Gastrocnemius medialis (tissue), 4 donors: ENCODE results near the gene B3GNT7.

ENCODE experiments used
- POLR2A ChIP-seq, 2 donors: fragments of 450-650 bp; IDR thresholded peaks; one replicate each; pipeline ENCODE4 v1.6.1; 2017; ENCODE audit warnings: antibody characterized with exemption in 2 of 2, mild to moderate bottlenecking in 2 of 2, moderate library complexity in 2 of 2
- TF ChIP-seq, protein P1 (sequence below), 5 experiments: fragments of 450-650 bp in 3 of 5; fragments of 200-600 bp in 2 of 5; sonication (generic) in 2 of 5; IDR thresholded peaks in 4 of 5; conservative IDR thresholded peaks in 1 of 5; 1 replicate in 4 of 5; 2 replicates in 1 of 5; pipeline ENCODE4 v1.5.1; 2016 to 2019; ENCODE audit warnings: antibody characterized with exemption in 5 of 5, mild to moderate bottlenecking in 3 of 5, moderate library complexity in 3 of 5

DNA sequence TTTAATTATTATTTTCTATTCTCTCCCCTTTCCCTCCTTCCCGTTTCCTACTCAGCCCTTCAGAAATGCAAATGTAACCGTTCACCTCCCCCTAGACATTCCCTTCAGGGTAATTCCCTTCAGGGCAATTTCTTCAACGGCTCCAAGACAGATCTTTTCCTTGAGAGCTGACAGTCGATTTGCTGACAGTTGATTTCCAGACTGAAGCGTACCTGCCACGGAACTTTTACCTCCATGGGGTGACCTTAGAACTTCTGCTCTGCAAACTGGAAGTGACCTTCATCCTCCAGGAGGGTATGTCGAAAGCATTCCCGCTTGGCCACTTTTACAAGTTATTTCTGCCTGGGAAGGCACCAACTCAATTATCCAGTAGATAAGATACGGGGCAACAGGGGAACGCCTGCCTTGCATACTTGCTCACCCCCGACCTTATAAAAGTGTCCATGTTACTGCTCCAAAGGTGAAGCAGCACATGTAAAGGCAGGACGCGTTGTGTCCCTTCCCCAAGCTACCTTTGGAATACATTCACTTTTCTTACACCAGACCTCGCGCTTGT is 18.5 kb downstream of the B3GNT7 start:
- TF ChIP-seq, protein P1, sequence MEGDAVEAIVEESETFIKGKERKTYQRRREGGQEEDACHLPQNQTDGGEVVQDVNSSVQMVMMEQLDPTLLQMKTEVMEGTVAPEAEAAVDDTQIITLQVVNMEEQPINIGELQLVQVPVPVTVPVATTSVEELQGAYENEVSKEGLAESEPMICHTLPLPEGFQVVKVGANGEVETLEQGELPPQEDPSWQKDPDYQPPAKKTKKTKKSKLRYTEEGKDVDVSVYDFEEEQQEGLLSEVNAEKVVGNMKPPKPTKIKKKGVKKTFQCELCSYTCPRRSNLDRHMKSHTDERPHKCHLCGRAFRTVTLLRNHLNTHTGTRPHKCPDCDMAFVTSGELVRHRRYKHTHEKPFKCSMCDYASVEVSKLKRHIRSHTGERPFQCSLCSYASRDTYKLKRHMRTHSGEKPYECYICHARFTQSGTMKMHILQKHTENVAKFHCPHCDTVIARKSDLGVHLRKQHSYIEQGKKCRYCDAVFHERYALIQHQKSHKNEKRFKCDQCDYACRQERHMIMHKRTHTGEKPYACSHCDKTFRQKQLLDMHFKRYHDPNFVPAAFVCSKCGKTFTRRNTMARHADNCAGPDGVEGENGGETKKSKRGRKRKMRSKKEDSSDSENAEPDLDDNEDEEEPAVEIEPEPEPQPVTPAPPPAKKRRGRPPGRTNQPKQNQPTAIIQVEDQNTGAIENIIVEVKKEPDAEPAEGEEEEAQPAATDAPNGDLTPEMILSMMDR (IDR thresholded peaks at IDR 0.05 in 4 of 5, conservative IDR thresholded peaks at IDR 0.05 in 1 of 5) = no peak
- no peak for TF ChIP-seq POLR2A (IDR thresholded peaks at IDR 0.05)
